Measurements from ENCODE around the gene ACSL5.

Gene ACSL5

GRCh38 chr10:112421731-112422130 is 47.8 kb downstream of the ACSL5 start:
- H3K27ac ChIP-seq = no peak overlapping the region
- TF ChIP-seq, protein P1, sequence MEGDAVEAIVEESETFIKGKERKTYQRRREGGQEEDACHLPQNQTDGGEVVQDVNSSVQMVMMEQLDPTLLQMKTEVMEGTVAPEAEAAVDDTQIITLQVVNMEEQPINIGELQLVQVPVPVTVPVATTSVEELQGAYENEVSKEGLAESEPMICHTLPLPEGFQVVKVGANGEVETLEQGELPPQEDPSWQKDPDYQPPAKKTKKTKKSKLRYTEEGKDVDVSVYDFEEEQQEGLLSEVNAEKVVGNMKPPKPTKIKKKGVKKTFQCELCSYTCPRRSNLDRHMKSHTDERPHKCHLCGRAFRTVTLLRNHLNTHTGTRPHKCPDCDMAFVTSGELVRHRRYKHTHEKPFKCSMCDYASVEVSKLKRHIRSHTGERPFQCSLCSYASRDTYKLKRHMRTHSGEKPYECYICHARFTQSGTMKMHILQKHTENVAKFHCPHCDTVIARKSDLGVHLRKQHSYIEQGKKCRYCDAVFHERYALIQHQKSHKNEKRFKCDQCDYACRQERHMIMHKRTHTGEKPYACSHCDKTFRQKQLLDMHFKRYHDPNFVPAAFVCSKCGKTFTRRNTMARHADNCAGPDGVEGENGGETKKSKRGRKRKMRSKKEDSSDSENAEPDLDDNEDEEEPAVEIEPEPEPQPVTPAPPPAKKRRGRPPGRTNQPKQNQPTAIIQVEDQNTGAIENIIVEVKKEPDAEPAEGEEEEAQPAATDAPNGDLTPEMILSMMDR (IDR thresholded peaks at IDR 0.05) = no peak
- TF ChIP-seq ZFX (IDR thresholded peaks at IDR 0.05; ENCODE audit: borderline replicate concordance) = no peak

- TF ChIP-seq, protein P1 (IDR thresholded peaks at IDR 0.05) = no peak
- TF ChIP-seq ZFX (IDR thresholded peaks at IDR 0.05; ENCODE audit: borderline replicate concordance) = no peak
- H3K27ac ChIP-seq = no peak overlapping the region
These were observed 50.7 kb downstream of the ACSL5 start for GRCh38 chr10:112424651-112425050.

- no peak overlapping the region for H3K27ac ChIP-seq
- TF ChIP-seq ZFX (IDR thresholded peaks at IDR 0.05; ENCODE audit: borderline replicate concordance) = no peak
- TF ChIP-seq, protein P1 (IDR thresholded peaks at IDR 0.05) = no peak
These were observed 52.2 kb downstream of the ACSL5 start for GRCh38 chr10:112426111-112426510.

GRCh38 chr10:112429147-112429546 is 55.2 kb downstream of the ACSL5 start:
- TF ChIP-seq ZFX (IDR thresholded peaks at IDR 0.05; ENCODE audit: borderline replicate concordance) = no peak
- TF ChIP-seq, protein P1 (IDR thresholded peaks at IDR 0.05) = no peak
- 0 out of 2 replicates have a peak overlapping the region, but pooled peaks have one; percentile 10 for H3K27ac ChIP-seq

DNA sequence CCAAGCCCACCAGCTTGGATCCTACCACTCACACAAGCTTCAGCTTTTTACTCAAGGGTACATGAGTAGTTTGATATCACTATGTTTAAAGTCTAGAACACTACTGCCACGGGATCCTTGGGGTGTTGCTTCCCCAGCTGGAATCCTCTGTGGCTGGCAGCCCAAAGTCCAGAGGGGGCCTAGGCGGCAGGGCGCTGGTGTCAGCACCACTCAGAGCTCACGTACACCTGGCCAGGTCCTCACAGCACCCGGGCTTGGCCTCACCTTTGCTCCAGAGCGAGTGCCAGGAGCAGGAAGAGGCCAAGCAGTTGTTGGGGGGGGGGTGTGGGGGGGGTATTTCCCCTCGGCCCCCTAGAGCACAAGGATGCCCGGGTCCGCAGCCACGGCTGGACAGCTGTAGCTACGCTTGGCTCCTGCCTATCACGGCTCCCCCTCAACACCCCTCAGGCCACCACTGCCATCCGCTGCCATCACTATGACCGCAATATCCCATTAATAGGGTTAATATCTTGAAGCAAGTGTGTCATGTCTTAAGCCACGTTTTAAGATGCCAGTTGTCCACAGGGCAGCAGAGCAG is 55.8 kb downstream of the ACSL5 start:
- no peak overlapping the region for H3K27ac ChIP-seq
- TF ChIP-seq ZFX (IDR thresholded peaks at IDR 0.05; ENCODE audit: borderline replicate concordance) = no peak
- TF ChIP-seq, protein P1 (IDR thresholded peaks at IDR 0.05) = no peak

- TF ChIP-seq, protein P1 (IDR thresholded peaks at IDR 0.05) = no peak
- TF ChIP-seq ZFX (IDR thresholded peaks at IDR 0.05; ENCODE audit: borderline replicate concordance) = no peak
- H3K27ac ChIP-seq = no peak overlapping the region
These were observed 59.2 kb downstream of the ACSL5 start for GRCh38 chr10:112433136-112433535.

- H3K27ac ChIP-seq = no peak overlapping the region
These were observed 61.2 kb downstream of the ACSL5 start for GRCh38 chr10:112434988-112435619.

More at GRCh38 chr10:112434988-112435619, 61.2 kb downstream of the ACSL5 start:
- TF ChIP-seq, protein P1 (IDR thresholded peaks at IDR 0.05) = peak; percentile 67
- TF ChIP-seq ZFX (IDR thresholded peaks at IDR 0.05; ENCODE audit: borderline replicate concordance) = no peak

Data from 22Rv1 (cell line).